PC-3 (cell line): Measurements from ENCODE around the gene TMEFF1.

Experiments used
- CTCF ChIP-seq: fragments of 300-600 bp; sonication (generic); conservative IDR thresholded peaks from 2 replicates; pipeline ENCODE4 v1.5.1; 2017; ENCODE audit warnings: antibody characterized with exemption, low read depth, mild to moderate bottlenecking, low read length
- EZH2 ChIP-seq: fragments of 300-600 bp; sonication (generic); IDR thresholded peaks from one replicate; pipeline ENCODE4 v1.6.1; 2017; ENCODE audit warnings: antibody characterized with exemption, mild to moderate bottlenecking, low read length; ENCODE audit not compliant: unreplicated experiment
- EZH2phosphoT487 ChIP-seq: fragments of 300-600 bp; sonication (generic); IDR thresholded peaks from 2 replicates; pipeline ENCODE4 v1.6.1; 2018; ENCODE audit warnings: mild to moderate bottlenecking, antibody characterized with exemption, low read length, borderline replicate concordance

- TF ChIP-seq CTCF (no peak), EZH2 (no peak), EZH2phosphoT487 (no peak)
Observed at GRCh38 chr9:100426530-100427365, 46.2 kb upstream of the TMEFF1 start, which contains the start of gene MSANTD3.
